Stimulated activated CD4-positive, alpha-beta T cell treated with anti-CD3 and anti-CD28 coated beads, Interleukin-15, amount 100 ng/mL, for 48 hours (primary cell): ENCODE results near the gene ZNRD2.
A peak's percentile ranks its signal among the peaks of the same experiment; 100 is the strongest.
"Not testable (repeated sequence)": the region's sequence is repeated elsewhere in the genome, so short reads cannot be mapped to it uniquely, and the experiment has no call there.

Experiments used
- DNase-seq, 2 donors: peaks; one replicate each; pipeline ENCODE4 v3.0.0-alpha.2; 2020; ENCODE audit warnings: low read depth in 2 of 2

ZNRD2 gene

GRCh38 chr11:65555693-65556231 is 14.5 kb upstream of the ZNRD2 start:
- DNase-seq, result no peak

DNA sequence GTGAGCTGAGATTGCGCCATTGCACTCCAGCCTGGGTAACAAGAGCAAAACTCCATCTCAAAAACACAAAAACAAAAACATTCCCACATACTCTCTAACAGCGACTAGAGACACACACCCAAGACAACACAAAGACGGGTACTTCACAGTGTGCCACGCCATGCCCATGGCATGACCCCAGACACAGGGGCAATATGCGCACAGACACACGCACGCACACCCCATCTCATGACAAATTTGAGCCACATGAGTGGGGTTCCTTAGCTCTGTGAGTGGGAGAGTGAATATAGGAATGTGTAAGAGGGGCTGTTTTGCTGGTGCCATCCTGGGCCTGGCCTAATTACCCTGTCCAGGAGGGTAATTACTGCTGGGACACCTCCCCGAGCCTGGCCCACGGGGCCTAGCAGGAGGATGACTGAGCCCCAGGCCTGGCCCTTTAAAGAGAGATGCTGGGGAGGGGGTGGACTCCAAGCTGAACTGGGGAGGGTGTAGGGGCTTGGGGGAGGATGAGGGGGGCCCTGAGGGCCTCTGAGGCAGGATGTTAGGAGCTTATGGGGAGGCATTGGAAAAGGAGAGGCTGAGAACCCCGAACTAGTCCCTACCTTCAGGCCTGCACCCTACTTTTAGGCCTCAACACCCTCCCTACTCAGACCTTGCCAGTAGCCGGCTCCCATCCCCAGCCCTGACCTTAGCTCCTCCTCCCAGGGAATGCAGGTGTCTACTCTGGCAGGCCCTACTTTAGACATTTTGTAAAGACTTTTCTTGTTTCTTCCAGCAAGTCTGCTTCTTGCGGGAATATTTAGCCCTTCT is 13.6 kb upstream of the ZNRD2 start:
- DNase-seq, result no peak

DNA sequence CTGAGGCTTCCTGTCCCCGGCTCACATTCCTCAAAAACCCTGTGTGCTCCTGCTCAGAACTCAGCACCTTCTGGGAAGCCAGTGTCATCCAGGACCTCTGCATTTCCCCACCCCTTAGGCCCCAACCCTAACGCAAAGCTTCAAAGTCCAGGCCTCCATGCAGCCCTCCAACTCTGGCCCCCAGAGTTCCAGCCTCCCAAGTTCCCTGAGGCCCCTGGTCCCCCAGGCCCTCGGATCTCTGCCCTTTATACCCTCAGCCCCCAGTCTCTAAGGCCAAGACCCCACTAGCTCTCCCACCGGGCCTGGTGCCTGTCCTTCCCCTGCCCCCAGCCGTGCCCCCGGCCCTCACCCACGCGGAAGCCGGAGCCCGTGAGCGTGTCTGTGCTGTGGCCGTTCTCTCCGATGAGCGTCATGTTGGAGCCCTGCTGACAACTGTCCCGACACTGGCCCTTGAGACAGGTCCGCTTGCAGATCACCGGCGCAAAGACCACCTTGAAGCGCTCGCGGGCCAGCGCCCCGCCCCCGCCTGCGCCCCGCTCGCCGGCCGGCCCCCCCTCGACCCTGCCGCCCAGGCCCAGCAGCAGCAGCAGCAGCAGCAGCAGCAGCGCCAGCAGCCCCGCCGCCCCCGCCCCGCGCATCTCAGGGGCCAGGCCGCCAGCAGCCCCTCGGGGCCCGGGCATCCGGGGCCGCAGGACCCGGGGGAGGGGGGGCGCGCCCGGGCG is 12.8 kb upstream of the ZNRD2 start:
- DNase-seq, result no peak

GRCh38 chr11:65558002-65558929 is 12.0 kb upstream of the ZNRD2 start, which contains the start of gene LTBP3:
Gene LTBP3, minus strand, starts transcription at chr11:65558359. Its CDS starts 400 bp downstream, at chr11:65557959.
- no peak for DNase-seq

DNA sequence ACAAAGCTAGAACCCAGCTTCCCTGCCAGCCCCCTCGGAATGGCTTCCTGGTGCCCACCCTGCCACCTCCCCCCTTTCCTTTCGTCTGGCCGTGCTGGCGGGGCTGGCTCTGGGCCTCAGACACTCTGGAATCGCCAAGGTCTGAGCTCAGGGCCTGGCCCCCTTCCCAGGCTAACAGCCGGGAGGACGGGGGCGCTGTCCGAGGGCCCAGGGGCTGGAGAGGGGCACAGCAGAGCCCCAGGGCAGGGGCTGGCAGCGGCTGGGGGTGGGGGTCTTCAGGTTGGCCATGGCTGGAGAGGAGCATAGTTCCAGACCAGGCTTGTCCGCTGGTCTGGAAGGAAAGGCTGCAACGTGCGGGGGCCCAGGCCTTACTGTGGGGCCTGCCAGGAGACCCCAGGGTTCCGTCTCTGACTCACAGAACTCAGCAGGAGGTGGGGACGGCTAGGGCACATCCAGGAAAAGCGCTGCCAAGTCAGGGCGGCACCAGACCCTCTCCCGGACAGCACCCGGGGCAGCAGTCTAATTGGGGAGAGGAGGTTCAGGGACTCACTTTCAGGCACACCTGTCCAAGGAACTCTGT is 11.3 kb upstream of the ZNRD2 start:
- DNase-seq, result no peak

DNA sequence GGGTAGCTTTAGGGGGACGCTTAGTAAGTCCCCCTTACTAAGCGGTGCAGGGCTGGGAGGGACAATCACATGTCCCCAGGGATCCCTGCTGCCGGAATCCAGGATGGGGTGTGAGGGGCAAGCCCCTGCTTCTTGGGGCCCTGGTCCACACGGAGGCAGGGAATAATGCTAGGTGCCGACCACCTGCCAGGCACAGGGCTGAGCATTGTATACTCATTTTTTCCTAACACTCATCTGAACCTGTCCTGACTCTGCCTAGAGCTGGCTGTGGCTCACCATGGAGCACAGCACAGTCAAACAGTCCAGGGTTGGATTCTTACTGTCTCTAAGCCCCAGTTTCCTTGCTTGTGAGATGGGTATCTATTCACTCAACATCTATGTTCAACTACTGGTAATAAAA is 10.7 kb upstream of the ZNRD2 start:
- DNase-seq, result no peak

DNA sequence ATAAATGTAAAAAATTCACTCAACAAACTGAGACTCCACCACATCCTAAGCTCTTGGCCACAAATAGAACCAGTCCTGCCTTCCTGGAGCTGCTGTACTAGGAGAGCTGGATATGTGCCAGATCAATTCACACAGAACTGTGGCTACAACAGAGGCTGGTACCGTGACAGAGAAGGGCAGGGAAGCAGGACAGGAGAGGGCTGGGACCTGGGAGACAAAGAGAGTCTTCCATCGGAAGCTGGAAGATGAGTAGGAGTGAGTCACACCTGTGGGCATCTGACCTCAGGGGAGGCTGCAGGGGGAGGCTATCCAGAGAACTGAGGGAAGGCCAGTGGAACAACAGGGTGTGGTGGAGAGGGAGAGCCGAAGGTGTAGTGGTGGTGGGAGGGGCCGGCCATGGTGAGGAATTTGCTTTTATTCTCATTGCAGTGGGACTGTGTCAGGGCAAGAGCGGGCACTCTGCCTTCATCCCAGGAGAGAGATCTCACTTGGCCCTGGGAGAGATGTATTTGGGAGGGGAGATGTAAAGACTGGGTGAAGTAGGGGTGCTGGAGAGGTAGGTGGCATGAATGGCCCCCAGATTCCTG is 10.2 kb upstream of the ZNRD2 start:
- DNase-seq, result no peak

DNA sequence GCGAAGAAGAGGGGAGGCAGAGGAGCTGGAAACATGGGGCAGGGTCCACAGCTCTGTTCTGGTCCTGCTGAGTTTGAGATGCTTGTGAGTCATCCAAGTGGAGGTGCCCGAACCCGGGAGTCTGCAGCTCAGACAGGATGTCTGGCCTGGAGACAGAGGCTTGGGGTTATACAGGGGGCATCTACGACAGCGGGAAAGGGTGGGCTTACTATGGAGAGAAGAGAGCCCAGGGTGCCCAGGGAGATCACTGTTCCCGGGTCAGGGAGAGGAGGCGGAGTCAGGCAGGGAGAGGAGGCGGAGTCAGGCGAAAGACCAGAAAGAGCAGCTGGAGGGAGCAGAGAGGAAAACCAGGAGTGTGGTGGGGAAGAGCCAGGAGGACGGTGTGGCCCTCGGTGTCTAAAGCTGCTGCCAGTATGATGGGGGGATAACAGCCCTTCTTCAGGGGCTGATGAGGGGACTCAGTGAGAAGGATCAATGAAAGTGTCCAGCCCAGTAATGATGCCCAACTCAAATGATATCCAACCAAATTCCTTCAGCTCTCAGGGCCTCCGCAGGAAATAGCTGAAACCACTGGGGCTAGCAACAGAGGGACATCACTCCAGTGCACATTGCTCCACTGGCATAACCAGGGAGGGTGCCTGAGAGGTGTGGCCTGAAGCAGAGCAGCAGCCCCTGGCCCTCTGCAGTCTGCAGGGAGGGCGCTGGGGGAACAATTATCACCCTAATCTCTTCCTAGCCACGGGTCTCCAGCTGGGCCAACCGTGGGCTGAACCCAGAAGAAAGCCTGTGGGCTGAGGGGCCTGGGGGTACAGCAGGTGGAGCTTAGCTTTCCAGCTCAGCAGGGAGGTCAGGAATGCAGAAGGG is 9.5 kb upstream of the ZNRD2 start:
- DNase-seq, result no peak

- DNase-seq, result no peak
These were observed 8.3 kb upstream of the ZNRD2 start for GRCh38 chr11:65562020-65562419.

DNA sequence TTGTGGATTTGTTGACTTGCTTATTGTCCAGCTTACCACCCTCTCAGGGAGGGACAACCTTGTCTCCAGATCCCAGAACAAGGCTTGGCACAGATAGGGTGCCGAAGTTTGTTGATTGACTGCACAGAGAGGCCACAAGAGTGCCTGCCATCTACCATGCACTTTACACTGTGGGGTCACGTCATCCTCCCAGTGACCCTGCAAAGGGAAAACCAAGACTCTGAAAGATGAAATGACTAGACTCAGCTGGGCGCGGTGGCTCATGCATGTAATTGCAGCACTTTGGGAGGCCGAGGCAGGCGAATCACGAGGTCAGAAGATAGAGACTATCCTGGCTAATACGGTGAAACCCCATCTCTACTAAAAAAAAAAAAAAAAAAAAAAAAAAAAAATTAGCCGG is 7.5 kb upstream of the ZNRD2 start:
- no peak for DNase-seq

DNA sequence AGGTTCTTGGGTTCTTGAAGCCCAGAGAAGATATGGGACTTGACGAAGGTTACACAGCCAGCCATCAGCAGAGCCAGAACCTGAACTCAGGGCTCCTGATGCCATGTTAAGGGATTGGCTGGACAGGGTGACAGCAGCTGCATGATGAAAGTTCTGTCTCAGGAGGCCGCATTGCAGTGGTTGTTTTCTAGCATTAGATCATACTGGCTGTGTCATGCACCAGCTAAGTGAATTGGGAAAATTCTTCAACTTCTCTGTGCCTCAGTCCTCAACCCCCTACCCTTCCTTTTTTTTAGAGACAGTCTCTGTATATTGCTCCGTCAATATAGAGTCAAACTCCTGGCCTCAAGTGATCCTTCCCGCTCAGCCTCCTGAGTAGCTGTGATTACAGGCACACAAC is 6.7 kb upstream of the ZNRD2 start:
- no peak for DNase-seq

DNA sequence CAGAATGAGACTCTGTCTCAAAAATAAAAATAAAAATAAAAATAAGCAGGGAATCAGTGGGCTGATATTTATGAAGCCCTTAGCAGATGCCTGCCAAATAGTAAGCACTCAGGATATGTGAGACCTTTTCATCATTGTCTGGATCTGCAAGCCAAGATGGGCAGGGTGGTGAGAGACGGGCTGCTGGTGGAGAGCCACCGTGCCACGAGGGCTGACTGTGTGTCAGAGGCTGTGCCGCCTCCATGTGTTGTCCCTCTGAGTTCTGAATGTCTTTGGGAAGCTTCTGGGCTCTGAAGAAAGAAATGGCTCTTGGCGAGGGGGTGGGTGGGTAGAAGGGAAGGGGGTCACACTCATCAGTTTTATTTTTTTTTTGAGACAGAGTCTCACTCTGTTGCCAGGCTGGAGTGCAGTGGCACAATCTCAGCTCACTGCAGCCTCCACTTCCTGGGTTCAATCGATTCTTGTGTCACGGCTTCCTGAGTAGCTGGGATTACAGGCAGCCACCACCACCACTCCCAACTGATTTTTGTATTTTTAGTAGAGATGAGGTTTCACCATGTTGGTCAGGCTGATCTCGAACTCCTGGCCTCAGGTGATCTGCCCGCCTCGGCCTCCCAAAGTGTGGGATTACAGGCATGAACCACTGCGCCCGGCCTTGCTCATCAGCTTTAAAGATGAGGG is 5.3 kb upstream of the ZNRD2 start:
- not testable (repeated sequence) for DNase-seq

DNA sequence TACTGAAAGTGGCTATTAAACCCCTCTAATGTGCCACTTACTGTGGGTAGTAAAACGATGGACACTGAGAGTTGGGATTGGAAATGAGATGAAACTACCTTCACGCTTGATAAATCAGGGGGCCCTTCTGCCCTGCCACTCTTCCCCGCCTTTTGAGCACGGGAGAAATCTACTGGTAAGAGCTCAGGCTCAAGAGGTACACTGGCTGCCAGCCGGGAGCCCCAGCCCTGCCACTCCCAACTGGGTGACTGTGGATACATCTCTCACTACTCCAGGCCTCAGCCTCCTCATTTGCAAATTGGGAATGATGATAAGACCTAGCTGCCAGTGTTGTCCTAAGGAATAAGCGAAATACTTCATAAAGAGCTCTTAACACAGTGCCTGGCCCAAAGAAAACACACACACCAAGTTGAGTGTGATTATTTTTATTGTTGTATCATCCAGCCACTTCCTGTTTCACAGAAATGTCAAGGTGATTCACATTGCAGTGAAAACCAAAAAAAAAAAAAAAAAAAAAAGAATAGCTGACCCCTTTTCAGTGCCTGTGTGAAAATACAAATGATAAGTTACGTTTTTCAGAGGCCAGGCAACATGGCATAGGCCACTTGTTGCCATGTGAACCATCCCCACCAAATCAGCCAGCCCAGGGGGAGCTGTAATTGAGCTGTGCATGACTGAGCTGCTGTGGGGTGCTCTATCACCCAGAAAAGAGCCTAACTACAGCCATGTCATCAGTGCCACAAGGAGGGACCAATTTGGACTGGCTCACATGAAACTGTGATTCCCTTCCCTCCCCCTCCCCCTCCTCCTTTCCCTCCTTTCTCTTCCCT is 4.4 kb upstream of the ZNRD2 start:
- DNase-seq, result no peak

GRCh38 chr11:65569164-65569972 is 909 bp upstream of the ZNRD2 start:
- no peak for DNase-seq

GRCh38 chr11:65571420-65571819 is 1.1 kb downstream of the ZNRD2 start:
- no peak for DNase-seq

DNA sequence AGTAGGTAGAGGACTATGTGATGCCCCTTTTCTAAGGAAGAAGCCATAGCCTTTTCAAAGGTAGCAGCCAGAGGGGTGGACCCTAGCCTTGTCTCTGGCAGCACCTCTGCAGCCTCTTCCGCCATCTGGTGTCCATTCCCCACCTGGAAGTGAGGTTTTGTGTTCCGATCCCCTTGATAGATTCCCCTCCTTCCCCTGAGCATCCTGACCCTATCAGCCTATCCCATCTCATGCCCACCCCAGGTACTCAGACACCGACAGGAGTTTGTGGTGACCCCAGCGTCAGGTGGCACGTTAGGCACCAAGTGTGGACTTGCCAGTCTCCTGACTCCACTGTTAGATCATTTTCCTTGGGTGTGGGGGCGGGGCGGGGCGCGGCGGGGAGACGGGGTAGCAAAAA is 1.7 kb downstream of the ZNRD2 start:
- DNase-seq, result no peak

DNA sequence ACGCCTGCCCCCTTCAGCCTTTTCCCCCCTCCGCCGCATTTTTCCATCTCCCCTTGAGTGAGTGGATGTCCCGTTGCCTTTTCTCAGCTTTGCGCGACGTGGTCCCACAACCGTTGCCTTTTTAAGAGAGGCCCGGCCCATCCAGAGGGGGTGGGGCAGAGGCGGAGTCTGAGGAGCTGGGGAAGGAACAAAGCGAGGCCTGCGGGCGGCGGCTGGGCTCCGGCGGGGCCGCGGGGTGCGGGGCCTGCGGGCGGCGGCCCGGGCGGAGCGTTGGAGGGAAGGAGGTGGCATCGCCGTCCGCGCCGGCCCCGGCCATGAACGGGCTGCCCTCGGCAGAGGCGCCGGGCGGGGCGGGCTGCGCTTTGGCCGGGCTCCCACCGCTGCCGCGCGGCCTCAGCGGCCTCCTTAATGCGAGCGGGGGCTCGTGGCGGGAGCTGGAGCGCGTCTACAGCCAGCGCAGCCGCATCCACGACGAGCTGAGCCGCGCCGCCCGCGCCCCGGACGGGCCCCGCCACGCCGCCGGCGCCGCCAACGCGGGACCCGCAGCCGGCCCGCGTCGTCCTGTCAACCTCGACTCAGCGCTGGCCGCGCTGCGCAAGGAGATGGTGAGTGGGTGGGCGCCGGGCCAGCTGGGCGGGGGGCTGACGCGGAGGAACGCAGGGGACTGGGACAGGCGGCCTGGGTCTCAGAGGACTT is 2.2 kb downstream of the ZNRD2 start, which contains the start of gene FAM89B:
TSS of gene FAM89B (plus strand) at position 183 of the 696 bp plus-strand sequence. CDS start at position 315, 132 bp downstream.
- peak; percentile 78 to 88 for DNase-seq
